SK-N-SH treated with all-trans-retinoic acid at 6 μM for 48 hours (cell line): ENCODE measurements around the gene GET4.

Source experiments
- ARNTL ChIP-seq: fragments of 450-650 bp; formaldehyde crosslinking; IDR thresholded peaks from 2 replicates; pipeline ENCODE4 v1.5.0; 2020; ENCODE audit warnings: low read depth, mild to moderate bottlenecking, moderate library complexity, borderline replicate concordance
- CREB5 ChIP-seq: fragments of 250-450 bp; sonication (Bioruptor Pico); IDR thresholded peaks from 2 replicates; pipeline ENCODE4 v1.5.1; 2020; ENCODE audit warnings: low read depth, mild to moderate bottlenecking, moderate library complexity
- CSDC2 ChIP-seq: fragments of 250-450 bp; sonication (Bioruptor Pico); IDR thresholded peaks from 2 replicates; pipeline ENCODE4 v1.5.0; 2020; ENCODE audit warnings: mild to moderate bottlenecking, moderate library complexity
- CSRNP3 ChIP-seq: fragments of 250-450 bp; sonication (Bioruptor Pico); IDR thresholded peaks from 2 replicates; pipeline ENCODE4 v1.5.1; 2021; ENCODE audit warnings: mild to moderate bottlenecking, moderate library complexity
- ISL1 ChIP-seq: fragments of 250-450 bp; sonication (Bioruptor Pico); IDR thresholded peaks from 2 replicates; pipeline ENCODE4 v2.1.2; 2022; ENCODE audit warnings: mild to moderate bottlenecking, moderate library complexity
- PATZ1 ChIP-seq: fragments of 250-450 bp; sonication (Bioruptor Pico); IDR thresholded peaks from 2 replicates; pipeline ENCODE4 v1.8.0; 2020; ENCODE audit warnings: mild to moderate bottlenecking, moderate library complexity, borderline replicate concordance
- PPARA ChIP-seq: fragments of 250-450 bp; sonication (Bioruptor Pico); IDR thresholded peaks from 2 replicates; pipeline ENCODE4 v1.5.0; 2020; ENCODE audit warnings: mild to moderate bottlenecking, borderline replicate concordance
- RARB ChIP-seq: fragments of 250-450 bp; sonication (Bioruptor Pico); IDR thresholded peaks from 2 replicates; pipeline ENCODE4 v1.8.0; 2021; ENCODE audit warnings: mild to moderate bottlenecking, moderate library complexity
- SNAI2 ChIP-seq: fragments of 250-450 bp; sonication (Bioruptor Pico); IDR thresholded peaks from 2 replicates; pipeline ENCODE4 v1.5.0; 2020; ENCODE audit warnings: mild to moderate bottlenecking, moderate library complexity
- TOX ChIP-seq: fragments of 250-450 bp; sonication (Bioruptor Pico); IDR thresholded peaks from 2 replicates; pipeline ENCODE4 v1.8.0; 2021; ENCODE audit warnings: mild to moderate bottlenecking, moderate library complexity, borderline replicate concordance
- TSHZ2 ChIP-seq: fragments of 250-450 bp; sonication (Bioruptor Pico); IDR thresholded peaks from 2 replicates; pipeline ENCODE4 v1.5.0; 2020; ENCODE audit warnings: mild to moderate bottlenecking, moderate library complexity
- ZFP3 ChIP-seq: fragments of 250-450 bp; sonication (Bioruptor Pico); IDR thresholded peaks from 2 replicates; pipeline ENCODE4 v1.5.0; 2020; ENCODE audit warnings: mild to moderate bottlenecking, moderate library complexity
- ZFP30 ChIP-seq: fragments of 450-650 bp; formaldehyde crosslinking; IDR thresholded peaks from 2 replicates; pipeline ENCODE4 v1.5.0; 2022; ENCODE audit warnings: mild to moderate bottlenecking, moderate library complexity
- ZNF8 ChIP-seq: fragments of 450-650 bp; formaldehyde crosslinking; IDR thresholded peaks from 2 replicates; pipeline ENCODE4 v1.5.0; 2020; ENCODE audit warnings: mild to moderate bottlenecking, moderate library complexity

GRCh38 chr7:901388-902154, 25.2 kb downstream of the GET4 start:
- TF ChIP-seq PPARA (no peak), ARNTL (CRISPR knock-in tag) (no peak), ZFP30 (CRISPR knock-in tag) (no peak), ZNF8 (CRISPR knock-in tag) (no peak), TSHZ2 (CRISPR knock-in tag) (no peak), PATZ1 (CRISPR knock-in tag) (no peak), ZFP3 (CRISPR knock-in tag) (no peak), CREB5 (CRISPR knock-in tag) (no peak), SNAI2 (no peak), RARB (CRISPR knock-in tag) (no peak), CSDC2 (no peak), CSRNP3 (CRISPR knock-in tag) (no peak), TOX (CRISPR knock-in tag) (no peak), ISL1 (no peak)
